ENCODE measurements around the gene FIBCD1.

DNA sequence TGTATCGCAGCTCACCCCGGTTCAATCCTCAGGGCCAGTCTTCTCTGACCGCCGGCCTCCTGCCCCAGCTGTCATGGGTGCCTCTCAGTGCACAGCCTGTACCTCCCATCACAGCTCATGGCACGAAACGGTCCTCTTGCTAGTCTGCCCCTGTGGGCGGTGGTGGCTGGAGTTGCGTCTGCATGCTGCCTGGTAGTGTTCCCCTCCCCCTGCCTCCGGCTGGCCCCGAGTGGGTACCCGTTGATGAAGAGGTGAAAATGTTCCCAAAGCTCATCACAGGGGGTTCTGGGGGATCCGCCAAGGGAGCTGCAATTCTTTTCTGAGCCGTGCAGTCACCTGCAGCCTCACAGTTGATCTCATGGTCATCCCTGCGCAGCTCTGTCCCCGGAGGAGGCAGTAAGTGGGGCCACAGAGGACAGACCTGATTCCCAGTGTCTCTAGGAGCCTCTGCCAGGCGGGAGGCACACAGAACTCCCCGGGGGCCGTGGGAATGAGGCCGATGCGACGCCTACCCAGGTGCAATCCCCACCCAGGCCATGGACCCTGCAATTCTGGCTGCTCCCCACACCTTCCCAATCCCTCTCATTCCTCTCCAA lies 34.7 kb upstream of the FIBCD1 start:
- TF ChIP-seq, protein P1, sequence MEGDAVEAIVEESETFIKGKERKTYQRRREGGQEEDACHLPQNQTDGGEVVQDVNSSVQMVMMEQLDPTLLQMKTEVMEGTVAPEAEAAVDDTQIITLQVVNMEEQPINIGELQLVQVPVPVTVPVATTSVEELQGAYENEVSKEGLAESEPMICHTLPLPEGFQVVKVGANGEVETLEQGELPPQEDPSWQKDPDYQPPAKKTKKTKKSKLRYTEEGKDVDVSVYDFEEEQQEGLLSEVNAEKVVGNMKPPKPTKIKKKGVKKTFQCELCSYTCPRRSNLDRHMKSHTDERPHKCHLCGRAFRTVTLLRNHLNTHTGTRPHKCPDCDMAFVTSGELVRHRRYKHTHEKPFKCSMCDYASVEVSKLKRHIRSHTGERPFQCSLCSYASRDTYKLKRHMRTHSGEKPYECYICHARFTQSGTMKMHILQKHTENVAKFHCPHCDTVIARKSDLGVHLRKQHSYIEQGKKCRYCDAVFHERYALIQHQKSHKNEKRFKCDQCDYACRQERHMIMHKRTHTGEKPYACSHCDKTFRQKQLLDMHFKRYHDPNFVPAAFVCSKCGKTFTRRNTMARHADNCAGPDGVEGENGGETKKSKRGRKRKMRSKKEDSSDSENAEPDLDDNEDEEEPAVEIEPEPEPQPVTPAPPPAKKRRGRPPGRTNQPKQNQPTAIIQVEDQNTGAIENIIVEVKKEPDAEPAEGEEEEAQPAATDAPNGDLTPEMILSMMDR (IDR thresholded peaks at IDR 0.05), result no peak
- TF ChIP-seq POLR2A (IDR thresholded peaks at IDR 0.05), result no peak
